Hematopoietic multipotent progenitor cell treated with erythropoietin and hydrocortisone succinate and interleukin-3 and kit ligand, for 6 days (in vitro differentiated cells): ENCODE data around the gene PDGFB.
A peak's percentile ranks its signal among the peaks of the same experiment; 100 is the strongest.
"Not testable (repeated sequence)": the region's sequence is repeated elsewhere in the genome, so short reads cannot be mapped to it uniquely, and the experiment has no call there.

ENCODE experiments used
- DNase-seq: peaks from one replicate; pipeline ENCODE4 v3.0.0-alpha.2; 2015

The PDGFB gene

GRCh38 chr22:39223091-39223710, 21.6 kb downstream of the PDGFB start:
- no peak for DNase-seq

GRCh38 chr22:39221999-39222686, 22.6 kb downstream of the PDGFB start:
- no peak for DNase-seq

- DNase-seq: no peak
Observed at GRCh38 chr22:39220890-39221850, 23.6 kb downstream of the PDGFB start.

- no peak for DNase-seq
Observed at GRCh38 chr22:39220450-39220849, 24.3 kb downstream of the PDGFB start.

- DNase-seq: no peak
Observed at GRCh38 chr22:39219071-39220039, 25.4 kb downstream of the PDGFB start.

GRCh38 chr22:39218432-39218831, 26.4 kb downstream of the PDGFB start:
- not testable (repeated sequence) for DNase-seq

- no peak for DNase-seq
Observed at GRCh38 chr22:39216143-39216490, 28.7 kb downstream of the PDGFB start.

- peak; percentile 50 for DNase-seq
Observed at GRCh38 chr22:39215426-39216142, 29.2 kb downstream of the PDGFB start.

- no peak for DNase-seq
Observed at GRCh38 chr22:39215070-39215396, 29.7 kb downstream of the PDGFB start.

- no peak for DNase-seq
Observed at GRCh38 chr22:39214383-39215069, 30.3 kb downstream of the PDGFB start.

- no peak for DNase-seq
Observed at GRCh38 chr22:39214006-39214382, 30.8 kb downstream of the PDGFB start.

- DNase-seq: no peak
Observed at GRCh38 chr22:39212721-39213376, 31.9 kb downstream of the PDGFB start.

- DNase-seq: no peak
Observed at GRCh38 chr22:39209756-39210155, 35.0 kb downstream of the PDGFB start.

GRCh38 chr22:39208013-39208680, 36.6 kb downstream of the PDGFB start:
- no peak for DNase-seq

GRCh38 chr22:39207141-39208012, 37.4 kb downstream of the PDGFB start:
- DNase-seq: no peak

- no peak for DNase-seq
Observed at GRCh38 chr22:39206491-39206890, 38.3 kb downstream of the PDGFB start.

GRCh38 chr22:39205344-39206021, 39.3 kb downstream of the PDGFB start:
- DNase-seq: no peak

GRCh38 chr22:39204216-39204615, 40.6 kb downstream of the PDGFB start:
- no peak for DNase-seq

- DNase-seq: no peak
Observed at GRCh38 chr22:39197578-39197977, 47.2 kb downstream of the PDGFB start.
